Epidermal melanocyte (primary cell): ENCODE results near the gene ISCA2.
A peak's percentile ranks its signal among the peaks of the same experiment; 100 is the strongest.
"Not testable (repeated sequence)": the region's sequence is repeated elsewhere in the genome, so short reads cannot be mapped to it uniquely, and the experiment has no call there.

Experiments used
- DNase-seq: peaks from one replicate; pipeline ENCODE4 v3.0.0; 2011; ENCODE audit warnings: low spot score; ENCODE audit not compliant: insufficient read length

Gene ISCA2

GRCh38 chr14:74493343-74494261 is at the start of gene ISCA2:
TSS of gene ISCA2 (plus strand) at chr14:74493765. CDS start at chr14:74493775, 10 bp downstream.
- DNase-seq, result peak; percentile 93

- no peak for DNase-seq
Measured at GRCh38 chr14:74444866-74445265, 48.7 kb upstream of the ISCA2 start.

- DNase-seq, result not testable (repeated sequence)
Measured at GRCh38 chr14:74454397-74454796, 39.2 kb upstream of the ISCA2 start.

DNA sequence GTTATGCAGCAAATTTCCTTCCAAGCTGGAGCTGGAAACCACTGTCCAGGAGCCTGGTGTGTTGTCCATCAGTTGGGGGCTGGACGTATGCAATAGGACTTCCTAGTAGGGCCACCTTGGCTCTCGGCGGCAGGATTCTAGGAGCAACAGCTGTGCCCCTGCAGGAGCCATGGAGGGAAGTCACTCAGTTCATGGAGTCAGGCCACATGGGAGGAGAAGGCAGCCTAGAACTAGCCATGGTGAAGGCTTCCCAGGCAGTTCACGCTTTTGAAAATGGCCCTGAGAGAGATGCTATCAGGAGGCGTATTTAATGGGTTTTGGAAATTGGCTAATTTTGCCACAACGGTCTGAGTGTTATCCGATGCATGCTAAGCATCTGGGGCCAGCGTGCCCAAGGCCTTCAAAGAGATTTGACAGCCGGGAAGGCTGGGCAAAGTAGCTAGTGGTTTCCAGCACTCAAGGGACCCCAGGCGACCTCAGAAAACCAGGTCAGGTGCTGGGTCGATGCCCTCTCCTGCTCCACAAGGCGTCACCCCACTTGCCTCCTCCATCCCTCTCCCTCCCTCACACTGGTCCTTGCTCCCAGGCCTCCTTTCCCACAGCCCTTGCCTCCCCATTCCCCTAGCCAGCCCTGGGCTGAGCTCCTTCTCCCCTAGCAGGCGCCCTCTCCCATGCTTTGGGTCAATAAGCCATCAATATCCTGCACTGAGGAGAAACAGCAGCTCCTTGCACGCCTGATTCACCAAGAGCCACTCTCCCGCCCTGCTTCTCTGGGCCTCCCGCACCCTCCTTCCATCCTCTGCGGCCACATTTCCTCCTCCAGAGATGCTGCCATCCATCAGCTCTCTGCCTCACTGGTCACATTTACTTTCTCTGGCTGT is 36.6 kb upstream of the ISCA2 start:
- no peak for DNase-seq

- DNase-seq, result no peak
Measured at GRCh38 chr14:74457565-74457895, 36.0 kb upstream of the ISCA2 start.

- DNase-seq, result peak; percentile 25
Measured at GRCh38 chr14:74459289-74459946, 34.1 kb upstream of the ISCA2 start.

GRCh38 chr14:74459976-74460375 is 33.6 kb upstream of the ISCA2 start:
- no peak for DNase-seq

DNA sequence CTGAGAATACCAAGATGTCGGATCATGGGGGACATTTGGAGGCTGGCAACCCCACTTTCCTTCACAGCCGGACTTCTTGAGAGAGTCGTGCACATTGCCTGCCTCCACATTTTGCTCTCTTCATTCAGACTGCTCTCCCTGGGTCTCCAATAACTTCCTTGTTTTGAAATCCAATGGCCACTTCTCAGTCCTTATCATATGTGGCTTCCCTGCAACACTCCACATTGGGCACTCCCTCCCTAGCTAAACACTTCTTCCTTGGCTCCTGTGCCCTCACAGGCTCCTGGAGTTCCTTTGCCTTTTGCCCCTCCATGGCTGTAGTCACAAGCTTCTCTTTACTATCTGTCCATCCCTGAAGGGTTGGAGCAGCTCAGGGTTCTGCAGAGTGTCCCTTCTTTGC is 30.6 kb upstream of the ISCA2 start:
- no peak for DNase-seq

- DNase-seq, result no peak
Measured at GRCh38 chr14:74463697-74464096, 29.9 kb upstream of the ISCA2 start.

DNA sequence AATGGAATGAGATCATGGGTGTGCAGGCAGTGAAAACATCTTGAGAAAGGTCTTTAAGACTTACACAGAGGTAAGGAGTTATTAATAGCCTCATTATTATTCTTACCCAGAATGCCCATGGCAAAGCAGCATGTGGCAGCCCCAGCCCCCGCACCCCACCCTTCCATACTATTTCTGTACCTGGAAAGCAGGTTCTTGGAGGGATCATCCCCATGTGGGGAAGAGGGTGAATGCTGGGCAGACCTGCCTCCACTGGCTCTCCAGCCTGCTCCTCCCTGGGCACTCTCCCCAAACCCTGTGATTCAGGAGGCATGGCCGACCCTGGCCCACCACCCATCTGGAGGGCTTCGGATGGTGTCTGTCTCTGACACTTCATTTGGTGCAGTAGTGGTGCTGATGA is 28.8 kb upstream of the ISCA2 start:
- DNase-seq, result no peak

GRCh38 chr14:74465335-74465734 is 28.2 kb upstream of the ISCA2 start:
- DNase-seq, result no peak

DNA sequence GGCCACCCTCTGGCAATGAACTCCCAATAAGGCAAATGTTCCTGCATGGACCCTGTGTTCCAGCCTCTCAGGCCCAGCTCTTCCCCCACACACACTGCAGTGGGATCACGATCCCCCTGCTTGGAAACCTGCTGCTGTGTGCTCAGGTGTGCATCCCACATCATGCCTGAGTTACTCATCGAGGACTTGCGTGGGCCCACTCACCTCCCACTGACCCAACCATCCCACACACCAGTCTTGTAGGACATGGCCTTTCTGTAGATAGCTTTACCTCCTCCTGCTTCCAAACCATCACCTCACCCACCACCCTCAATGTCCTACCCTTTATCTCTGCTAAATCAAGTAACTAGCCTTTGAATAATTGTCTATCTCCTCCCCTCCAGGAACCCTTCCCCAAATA is 25.1 kb upstream of the ISCA2 start:
- no peak for DNase-seq

DNA sequence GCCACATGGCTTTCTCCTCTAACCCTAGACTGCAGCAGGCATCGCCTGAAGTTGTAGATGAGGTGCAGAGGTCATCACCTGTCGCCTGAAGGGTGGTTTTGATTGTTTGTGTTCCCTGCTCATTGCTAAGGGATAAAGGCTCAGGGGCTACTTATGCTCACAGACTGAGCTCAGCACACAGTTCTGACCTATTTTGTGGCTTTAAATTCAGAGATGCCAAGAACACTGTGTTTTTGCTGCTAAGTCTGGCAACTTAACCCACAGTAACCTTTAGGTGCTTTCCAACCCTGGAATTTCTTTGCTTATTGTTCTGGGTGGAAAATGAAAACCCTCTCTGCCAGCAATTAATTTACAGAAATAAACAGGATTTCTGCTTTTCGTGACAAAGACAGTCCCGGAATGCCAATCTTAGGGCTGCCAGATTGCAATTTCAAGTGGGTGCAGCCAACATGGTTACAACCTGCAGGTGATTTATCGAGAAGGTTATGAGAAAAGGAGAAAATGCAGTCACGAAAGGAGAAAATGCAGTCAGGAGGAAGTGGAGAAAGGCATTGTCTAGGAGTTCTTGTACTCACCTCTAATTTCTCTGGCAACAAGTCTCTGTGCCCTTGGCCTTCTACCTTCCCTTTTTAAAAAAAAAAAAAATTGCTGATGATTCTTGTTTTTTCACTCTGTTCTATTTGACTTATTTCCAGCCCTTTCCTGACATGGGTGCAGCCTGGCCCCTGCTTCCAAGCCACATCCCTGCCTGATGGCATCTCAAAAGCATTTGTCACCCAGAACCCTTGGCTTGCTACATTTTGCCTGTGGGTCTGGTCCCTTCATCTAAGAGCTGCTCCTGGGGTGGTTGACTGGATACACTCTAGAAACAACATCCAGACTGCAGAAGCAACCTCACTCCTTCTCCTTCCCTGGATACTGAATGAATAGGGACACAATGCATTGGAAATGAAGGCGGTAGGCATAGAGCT is 23.7 kb upstream of the ISCA2 start:
- DNase-seq, result no peak

- no peak for DNase-seq
Measured at GRCh38 chr14:74472601-74473000, 21.0 kb upstream of the ISCA2 start.

- no peak for DNase-seq
Measured at GRCh38 chr14:74474376-74474775, 19.2 kb upstream of the ISCA2 start.

DNA sequence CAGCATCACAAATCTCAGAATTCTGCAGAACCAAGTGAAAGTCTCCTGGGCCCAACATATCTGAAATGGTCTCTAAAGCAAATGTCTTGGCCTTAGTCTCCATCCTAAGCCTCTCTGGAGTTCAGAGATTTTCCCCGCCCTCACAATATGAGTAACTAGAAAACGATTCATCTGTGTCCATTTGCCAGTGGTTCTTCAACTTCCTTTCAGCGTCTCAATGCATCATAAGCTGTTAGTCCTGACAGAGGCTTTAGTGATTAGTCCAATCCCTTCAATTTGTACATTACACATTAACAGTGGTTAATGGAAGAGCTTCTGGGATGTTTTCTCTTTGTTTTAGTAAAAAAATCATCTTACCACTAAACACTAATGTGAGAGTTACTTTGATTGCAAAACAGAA is 17.9 kb upstream of the ISCA2 start:
- DNase-seq, result no peak

DNA sequence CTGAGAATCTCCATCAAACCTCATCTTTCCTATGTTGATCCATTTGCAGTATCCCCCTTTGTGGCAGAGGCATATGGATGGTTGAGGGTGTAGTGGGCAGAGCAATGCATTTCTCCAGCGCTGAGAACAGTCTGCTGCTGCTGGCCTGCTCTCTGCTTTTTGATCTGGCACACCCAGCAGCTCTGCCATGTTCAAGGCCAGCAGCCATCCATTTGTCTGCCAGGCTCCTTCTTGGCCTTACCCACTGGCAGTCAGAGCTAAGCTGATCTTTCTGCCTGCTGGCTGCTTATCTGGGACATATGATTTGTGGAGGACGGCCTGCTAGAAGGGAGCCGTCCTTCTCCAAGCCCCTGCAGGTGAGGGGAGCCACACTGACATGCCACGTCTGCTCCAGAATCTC is 17.5 kb upstream of the ISCA2 start:
- no peak for DNase-seq

DNA sequence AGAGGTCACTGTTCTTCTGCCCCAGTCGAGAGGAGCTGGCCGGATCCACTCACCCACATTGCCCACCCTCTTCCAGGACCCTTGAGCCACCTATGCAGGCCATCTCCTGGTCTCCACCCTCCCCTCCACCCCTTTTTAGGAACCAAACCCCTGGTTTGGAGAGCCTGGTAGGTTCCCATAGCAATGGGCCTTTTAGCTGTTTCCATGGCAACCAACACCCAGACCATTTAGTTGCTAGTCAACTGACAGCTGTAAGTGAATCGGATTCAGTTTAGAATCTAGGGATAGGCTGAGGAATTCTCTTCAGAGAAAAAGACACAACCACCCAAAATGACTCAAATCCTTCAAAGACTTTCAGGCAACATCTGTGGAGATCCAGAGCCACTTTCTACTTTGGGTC is 17.0 kb upstream of the ISCA2 start:
- DNase-seq, result no peak

DNA sequence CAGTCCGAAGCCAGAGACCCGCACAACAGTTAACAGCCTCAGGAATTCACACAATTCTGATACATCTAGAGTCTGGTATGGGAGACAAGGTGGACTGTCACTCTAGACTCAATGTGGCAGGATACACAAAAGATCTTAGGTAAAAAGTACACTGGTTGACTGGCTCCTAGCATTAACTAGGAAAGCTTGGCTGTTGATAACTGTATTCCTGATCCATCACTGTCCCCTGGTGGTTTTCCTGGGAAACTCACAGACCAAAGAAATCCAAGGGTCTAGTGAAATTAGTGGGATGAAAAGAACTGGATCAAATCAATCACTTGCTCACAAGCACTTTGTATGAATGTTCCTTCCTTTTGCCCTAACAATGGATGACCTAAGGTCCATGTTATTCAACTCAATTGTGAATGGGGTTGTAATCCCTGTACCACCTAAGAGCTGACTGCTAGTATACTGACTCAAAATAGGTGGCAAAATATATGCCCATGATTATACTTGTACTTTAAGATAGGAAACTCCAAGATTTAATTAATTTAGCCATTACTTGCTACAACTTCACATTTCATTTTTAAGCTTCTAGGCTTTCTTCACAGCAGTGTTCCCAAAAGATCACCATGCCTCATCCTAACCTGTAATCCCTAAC is 14.4 kb upstream of the ISCA2 start:
- DNase-seq, result no peak

DNA sequence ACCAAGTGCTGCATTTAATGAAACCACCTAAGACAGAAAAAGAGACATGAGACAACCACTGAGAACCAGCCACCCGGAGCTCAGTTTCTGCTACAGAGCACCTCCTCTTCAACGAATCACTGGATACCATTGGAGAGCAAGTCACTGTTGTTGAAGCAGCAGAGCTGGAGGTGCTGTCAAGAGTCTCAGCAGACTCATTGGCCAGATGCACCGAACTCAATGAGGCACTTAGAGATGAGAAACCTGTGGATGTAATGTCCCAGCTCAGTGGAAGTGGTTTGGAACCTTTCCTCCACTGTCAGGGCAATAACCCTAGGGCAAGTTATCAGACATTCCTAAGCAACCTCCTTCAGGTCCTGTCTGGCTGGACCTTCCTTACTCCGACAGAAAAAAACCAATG is 13.5 kb upstream of the ISCA2 start:
- DNase-seq, result no peak
